ENCODE results near the gene ENOSF1.

The ENOSF1 gene

GRCh38 chr18:658947-659533 is 53.4 kb downstream of the ENOSF1 start:
- peak overlapping the region; percentile 99 for H3K27ac ChIP-seq
- TF ChIP-seq CTCF (conservative IDR thresholded peaks at IDR 0.05; ENCODE audit: low read depth) = no peak
- CTCF ChIA-PET = interaction anchor here (0.7 to 2.0 kb wide), 2 partner anchors 35 to 564 kb away, joined by 3 to 13 read pairs; no protein-coding TSS in a partner anchor

DNA sequence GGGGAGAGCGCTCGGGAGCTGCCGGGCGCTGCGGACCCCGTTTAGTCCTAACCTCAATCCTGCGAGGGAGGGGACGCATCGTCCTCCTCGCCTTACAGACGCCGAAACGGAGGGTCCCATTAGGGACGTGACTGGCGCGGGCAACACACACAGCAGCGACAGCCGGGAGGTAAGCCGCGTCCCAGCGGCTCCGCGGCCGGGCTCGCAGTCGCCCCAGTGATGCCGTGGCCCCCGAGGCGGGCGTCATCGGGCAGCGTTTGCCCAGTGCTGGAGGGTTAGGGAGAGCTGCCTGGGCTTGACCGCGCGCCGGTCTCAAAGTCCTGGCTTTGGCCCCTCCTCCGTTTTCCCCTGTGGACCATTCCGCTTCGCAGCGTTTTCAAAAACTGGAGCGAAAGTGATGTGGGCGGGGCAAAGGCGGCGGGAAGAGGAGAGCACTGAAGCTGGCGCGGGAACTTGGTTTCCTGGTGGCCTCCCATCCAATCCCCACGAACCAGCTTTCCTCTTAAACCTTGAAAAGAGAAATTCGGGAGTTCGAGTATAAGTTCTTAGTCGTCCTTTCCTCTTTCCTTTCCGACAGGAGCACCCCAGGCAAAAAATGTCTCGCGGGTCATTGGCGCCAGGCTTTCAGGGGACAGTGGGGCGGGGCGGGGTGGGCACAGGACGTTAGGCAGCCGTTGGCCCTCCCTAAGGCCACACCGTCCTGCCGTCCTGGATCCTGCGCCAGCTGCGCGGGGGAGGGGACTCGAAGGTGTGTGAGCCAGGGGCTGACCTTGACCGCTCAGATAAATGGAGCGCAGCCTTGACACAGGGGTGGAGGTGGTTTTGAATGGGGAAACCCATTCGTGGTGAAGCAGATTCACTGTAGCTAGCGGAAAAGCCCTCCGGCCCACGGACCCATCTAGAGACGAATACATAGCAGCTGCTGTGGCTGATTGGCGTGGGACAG is 54.2 kb downstream of the ENOSF1 start:
- peak; percentile 96 for DNase-seq (ENCODE audit: low spot score)
- H3K27ac ChIP-seq = peak overlapping the region; percentile 99
- ChIA-PET POLR2A (ENCODE audit: low non-redundant PET) (interaction anchor here (0.5 kb wide), 1 partner anchor 159 kb away, joined by 3 read pairs; no protein-coding TSS in a partner anchor), CTCF (interaction anchor here (0.7 to 2.0 kb wide), 3 partner anchors 34 to 563 kb away, joined by 3 to 13 read pairs (median 3); partner anchors contain the start of gene YES1)
- no peak for TF ChIP-seq CTCF (conservative IDR thresholded peaks at IDR 0.05; ENCODE audit: low read depth)

More at GRCh38 chr18:658947-659533, 53.4 kb downstream of the ENOSF1 start:
- DNase-seq (ENCODE audit: low spot score) = no peak
- POLR2A ChIA-PET (ENCODE audit: low non-redundant PET) = no interaction called here

- no peak for TF ChIP-seq CTCF (conservative IDR thresholded peaks at IDR 0.05; ENCODE audit: low read depth)
- CTCF ChIA-PET = interaction anchor here (0.5 to 2.0 kb wide), 3 partner anchors 12 to 155 kb away, joined by 3 to 13 read pairs (median 3); partner anchors contain the start of gene YES1
Measured at GRCh38 chr18:657311-658000, 55.0 kb downstream of the ENOSF1 start, which contains the start of gene TYMS. TYMS (plus strand) TSS chr18:657653; CDS start chr18:657743, 90 bp downstream.

GRCh38 chr18:655445-655844 is 57.0 kb downstream of the ENOSF1 start:
- ChIA-PET POLR2A (ENCODE audit: low non-redundant PET) (no interaction called here), CTCF (no interaction called here)
- no peak for DNase-seq (ENCODE audit: low spot score)
- no peak for TF ChIP-seq CTCF (conservative IDR thresholded peaks at IDR 0.05; ENCODE audit: low read depth)
- H3K27ac ChIP-seq = no peak overlapping the region

More at GRCh38 chr18:657311-658000, 55.0 kb downstream of the ENOSF1 start, which contains the start of gene TYMS:
- peak within 1 kb of the TSS; percentile 99 for H3K27ac ChIP-seq
- DNase-seq (ENCODE audit: low spot score) = peak; percentile 86
- POLR2A ChIA-PET (ENCODE audit: low non-redundant PET) = interaction anchor here (0.5 kb wide), 1 partner anchor 158 kb away, joined by 3 read pairs; no protein-coding TSS in a partner anchor

GRCh38 chr18:654601-655000 is 57.8 kb downstream of the ENOSF1 start:
- H3K27ac ChIP-seq = no peak overlapping the region
- POLR2A ChIA-PET (ENCODE audit: low non-redundant PET) = no interaction called here
- no peak for DNase-seq (ENCODE audit: low spot score)
- TF ChIP-seq CTCF (conservative IDR thresholded peaks at IDR 0.05; ENCODE audit: low read depth) = no peak
- CTCF ChIA-PET = no interaction called here

- no peak for DNase-seq (ENCODE audit: low spot score)
- CTCF ChIA-PET = interaction anchor here (0.6 to 0.7 kb wide), 2 partner anchors 57 to 261 kb away, joined by 4 to 5 read pairs; no protein-coding TSS in a partner anchor
- POLR2A ChIA-PET (ENCODE audit: low non-redundant PET) = no interaction called here
- TF ChIP-seq CTCF (conservative IDR thresholded peaks at IDR 0.05; ENCODE audit: low read depth) = no peak
- no peak overlapping the region for H3K27ac ChIP-seq
Measured at GRCh38 chr18:653512-653911, 58.9 kb downstream of the ENOSF1 start.

All from RWPE1 (cell line).